Mesendoderm (in vitro differentiated cells): ENCODE data around the gene DMTF1.

Experiments used
- DNase-seq: peaks from one replicate; pipeline ENCODE4 v3.0.0; 2013
- H2AK5ac ChIP-seq: 2 replicates; pipeline ENCODE4 v1.6.1; 2013; ENCODE audit warnings: low read length, inconsistent platforms
- H2BK120ac ChIP-seq: 2 replicates; pipeline ENCODE4 v1.6.1; 2013; ENCODE audit warnings: low read depth, mild to moderate bottlenecking, low read length, moderate library complexity, mixed read lengths
- H2BK15ac ChIP-seq: replicated peaks from 2 replicates; pipeline ENCODE4 v1.6.1; 2013; ENCODE audit warnings: low read depth, mild to moderate bottlenecking, moderate library complexity
- H2BK5ac ChIP-seq: 2 replicates; pipeline ENCODE4 v1.6.1; 2013; ENCODE audit warnings: low read length, inconsistent platforms
- H3K18ac ChIP-seq: 2 replicates; pipeline ENCODE4 v1.6.1; 2013; ENCODE audit warnings: mild to moderate bottlenecking, low read length, mixed read lengths
- H3K23ac ChIP-seq: one replicate; pipeline ENCODE4 v1.6.1; 2013; ENCODE audit warnings: low read length
- H3K27ac ChIP-seq: 2 replicates; pipeline ENCODE4 v1.5.1; 2013; ENCODE audit warnings: low read depth, mild to moderate bottlenecking, inconsistent platforms, low read length, moderate library complexity
- H3K27me3 ChIP-seq: 2 replicates; pipeline ENCODE4 v1.6.1; 2013; ENCODE audit warnings: low read length, control low read depth, mild to moderate bottlenecking, inconsistent platforms; ENCODE audit not compliant: insufficient read depth, poor library complexity
- H3K36me3 ChIP-seq: 2 replicates; pipeline ENCODE4 v1.6.1; 2013; ENCODE audit warnings: low read length, inconsistent platforms; ENCODE audit not compliant: control insufficient read depth, insufficient read depth
- H3K4ac ChIP-seq: one replicate; pipeline ENCODE4 v1.6.1; 2013; ENCODE audit warnings: low read depth, mild to moderate bottlenecking, low read length, moderate library complexity
- H3K4me1 ChIP-seq: 2 replicates; pipeline ENCODE4 v1.6.1; 2013; ENCODE audit warnings: low read depth, low read length, inconsistent platforms; ENCODE audit not compliant: control insufficient read depth
- H3K4me2 ChIP-seq: 2 replicates; pipeline ENCODE4 v1.6.1; 2013; ENCODE audit warnings: low read length
- H3K4me3 ChIP-seq: 2 replicates; pipeline ENCODE4 v1.5.1; 2013; ENCODE audit warnings: mild to moderate bottlenecking, low read length
- H3K56ac ChIP-seq: one replicate; pipeline ENCODE4 v1.6.1; 2013; ENCODE audit warnings: low read length
- H3K79me1 ChIP-seq: 2 replicates; pipeline ENCODE4 v1.6.1; 2013; ENCODE audit warnings: low read length, inconsistent platforms
- H3K79me2 ChIP-seq: 2 replicates; pipeline ENCODE4 v1.6.1; 2013; ENCODE audit warnings: mild to moderate bottlenecking, low read length; ENCODE audit not compliant: control insufficient read depth, insufficient read depth
- H3K9ac ChIP-seq: 2 replicates; pipeline ENCODE4 v1.6.1; 2013; ENCODE audit warnings: low read length, inconsistent platforms
- H4K5ac ChIP-seq: one replicate; pipeline ENCODE4 v1.6.1; 2013; ENCODE audit warnings: low read length
- H4K8ac ChIP-seq: one replicate; pipeline ENCODE4 v1.6.1; 2013; ENCODE audit warnings: low read depth, mild to moderate bottlenecking, control low read depth, low read length, moderate library complexity
- WGBS: extraction: QIAGEN DNeasy Blood & Tissue Kit; methylation state at CpG from one replicate; pipeline ENCODE4 v1.1.7; 2013; ENCODE audit warnings: low lambda C conversion rate, missing lambda C conversion rate; ENCODE audit not compliant: insufficient coverage; ENCODE audit errors: extremely low coverage; 5-methylcytosine and 5-hydroxymethylcytosine counted together

Gene DMTF1

DNA sequence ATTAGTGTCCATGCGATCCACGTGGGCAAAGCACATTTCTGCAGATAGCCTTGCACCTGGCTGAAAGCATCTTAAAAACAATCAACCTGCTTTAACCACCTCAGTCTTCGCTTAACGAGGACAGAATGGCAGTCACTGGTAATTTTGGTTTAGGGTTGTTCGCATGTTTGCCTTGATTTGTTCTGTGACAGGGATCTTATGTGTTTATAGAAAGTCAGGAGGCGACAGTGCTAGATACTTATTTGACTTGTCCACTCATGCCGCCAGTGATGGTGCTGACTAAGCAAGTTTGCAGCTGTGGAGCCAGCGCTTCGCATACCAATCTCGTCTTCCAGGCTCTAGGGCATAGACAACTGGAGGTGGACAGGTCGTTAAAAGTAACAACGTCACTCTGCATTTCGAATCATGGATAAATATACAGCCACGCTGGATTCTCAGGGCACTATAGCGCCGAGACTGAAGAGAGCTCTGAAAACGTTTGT, 68.5 kb downstream of the DMTF1 start:
- H3K4me1 ChIP-seq = peaks cover 7% of the 10 kb centered on the region
- H3K27ac ChIP-seq = no peak overlapping the region
- peaks cover 2% of the 10 kb centered on the region for H3K27me3 ChIP-seq
- no peak overlapping the region for H3K4me3 ChIP-seq
- no peak overlapping the region for H2BK15ac ChIP-seq
- no peak overlapping the region for H2BK5ac ChIP-seq
- H3K4me2 ChIP-seq = peak overlapping the region; percentile 85
- H3K56ac ChIP-seq = no peak overlapping the region
- peak; percentile 18 for DNase-seq
- WGBS = no CpG with 5 or more reads among the region's 17 CpGs
- no peak overlapping the region for H4K8ac ChIP-seq
- no peak overlapping the region for H3K18ac ChIP-seq
- H3K23ac ChIP-seq = no peak overlapping the region
- no peak overlapping the region for H3K4ac ChIP-seq
- no peak overlapping the region for H4K5ac ChIP-seq
- peaks cover 11% of the 10 kb centered on the region for H3K79me1 ChIP-seq
- no peak overlapping the region for H2BK120ac ChIP-seq
- no peak overlapping the region for H2AK5ac ChIP-seq
- no peak overlapping the region for H3K9ac ChIP-seq
- no peaks in the 10 kb centered on the region for H3K36me3 ChIP-seq
- H3K79me2 ChIP-seq = peaks cover 34% of the 10 kb centered on the region

DNA sequence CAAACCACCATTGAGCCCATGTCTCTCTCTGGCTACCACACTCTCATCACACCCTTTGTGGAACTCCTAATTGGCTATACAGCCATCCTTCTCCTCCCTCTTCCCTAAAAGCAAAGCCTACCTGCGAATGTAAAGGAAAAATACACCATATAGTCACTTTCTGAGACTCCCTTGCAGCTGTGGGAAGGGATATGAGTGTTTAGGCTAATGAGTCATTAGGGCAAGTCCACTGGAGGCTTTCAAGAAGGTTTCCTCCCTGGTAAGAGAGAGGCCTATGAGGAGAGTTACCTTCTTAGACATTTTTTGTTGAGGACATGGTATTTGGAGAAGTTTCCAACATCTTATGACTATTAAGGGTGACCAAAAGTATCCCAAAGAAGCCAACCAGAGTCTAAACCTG, 71.4 kb downstream of the DMTF1 start:
- H2BK15ac ChIP-seq = no peak overlapping the region
- H2BK120ac ChIP-seq = no peak overlapping the region
- H4K8ac ChIP-seq = no peak overlapping the region
- no peak overlapping the region for H3K4me2 ChIP-seq
- H3K23ac ChIP-seq = no peak overlapping the region
- peaks cover 2% of the 10 kb centered on the region for H3K27me3 ChIP-seq
- no CpG with 5 or more reads among the region's 1 CpG for WGBS
- peaks cover 2% of the 10 kb centered on the region for H3K4me1 ChIP-seq
- no peaks in the 10 kb centered on the region for H3K36me3 ChIP-seq
- no peak for DNase-seq
- no peak overlapping the region for H4K5ac ChIP-seq
- peaks cover 14% of the 10 kb centered on the region for H3K79me2 ChIP-seq
- H3K27ac ChIP-seq = no peak overlapping the region
- no peak overlapping the region for H3K56ac ChIP-seq
- H3K79me1 ChIP-seq = peaks cover 1% of the 10 kb centered on the region
- no peak overlapping the region for H3K18ac ChIP-seq
- H3K4me3 ChIP-seq = no peak overlapping the region
- H2BK5ac ChIP-seq = no peak overlapping the region
- H3K4ac ChIP-seq = no peak overlapping the region
- H2AK5ac ChIP-seq = no peak overlapping the region
- H3K9ac ChIP-seq = no peak overlapping the region

DNA sequence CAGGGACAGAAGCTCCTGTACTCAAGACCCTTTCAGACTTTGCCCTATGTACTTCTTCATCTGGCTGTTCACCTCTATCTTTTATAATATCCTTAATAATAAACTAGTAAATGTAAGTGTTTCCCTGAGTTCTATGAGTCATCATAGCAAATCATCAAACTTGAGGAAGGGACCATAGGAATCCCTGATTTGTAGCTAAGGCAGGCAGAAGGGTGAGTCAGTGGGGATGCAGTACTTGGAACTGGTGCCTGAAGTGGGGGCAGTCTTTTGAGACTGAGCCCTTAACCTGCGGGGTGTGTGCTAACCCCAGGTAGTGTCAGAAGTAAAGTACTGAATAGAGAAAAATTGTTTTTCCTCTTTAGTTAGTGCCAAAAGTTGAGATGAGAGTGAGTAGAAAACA, 73.4 kb downstream of the DMTF1 start:
- Histone ChIP-seq H3K79me1 (no peaks in the 10 kb centered on the region), H3K4me3 (no peak overlapping the region), H3K23ac (no peak overlapping the region), H3K79me2 (no peaks in the 10 kb centered on the region), H3K18ac (no peak overlapping the region), H2BK5ac (no peak overlapping the region), H2BK120ac (no peak overlapping the region), H4K5ac (no peak overlapping the region), H2AK5ac (no peak overlapping the region), H3K4ac (no peak overlapping the region), H2BK15ac (no peak overlapping the region), H3K4me2 (no peak overlapping the region), H3K56ac (no peak overlapping the region), H3K36me3 (no peaks in the 10 kb centered on the region), H4K8ac (no peak overlapping the region), H3K27ac (no peak overlapping the region), H3K27me3 (peaks cover 2% of the 10 kb centered on the region), H3K4me1 (peaks cover 2% of the 10 kb centered on the region), H3K9ac (no peak overlapping the region)
- no CpG with 5 or more reads among the region's 1 CpG for WGBS
- DNase-seq = no peak

DNA sequence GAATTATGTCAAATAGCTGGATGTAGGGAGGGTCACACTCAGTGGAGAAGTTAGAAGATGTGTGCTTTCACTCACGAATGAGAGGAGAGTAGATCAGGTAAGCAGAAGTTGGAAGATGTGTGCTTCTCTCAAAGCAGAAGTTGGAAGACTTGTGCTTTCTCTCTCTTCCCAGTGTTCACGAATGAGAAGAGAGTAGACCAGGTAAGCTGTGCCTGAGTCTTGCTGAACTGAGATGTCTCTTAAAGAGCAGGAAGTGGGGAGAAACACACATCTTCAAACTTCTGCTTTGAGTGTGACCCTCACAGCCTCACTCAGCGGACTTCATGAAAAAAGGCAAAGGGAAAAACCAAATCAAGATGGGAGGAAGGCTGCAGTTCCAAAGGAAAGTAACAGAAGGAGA, 74.2 kb downstream of the DMTF1 start:
- Histone ChIP-seq H2BK5ac (no peak overlapping the region), H2BK15ac (no peak overlapping the region), H3K4me1 (no peaks in the 10 kb centered on the region), H4K8ac (no peak overlapping the region), H3K4me3 (no peak overlapping the region), H3K4me2 (no peak overlapping the region), H3K56ac (no peak overlapping the region), H3K27ac (no peak overlapping the region), H3K4ac (no peak overlapping the region), H3K23ac (no peak overlapping the region), H3K79me1 (no peaks in the 10 kb centered on the region), H3K18ac (no peak overlapping the region), H2BK120ac (no peak overlapping the region), H4K5ac (no peak overlapping the region), H2AK5ac (no peak overlapping the region), H3K27me3 (no peaks in the 10 kb centered on the region), H3K9ac (no peak overlapping the region), H3K36me3 (no peaks in the 10 kb centered on the region), H3K79me2 (no peaks in the 10 kb centered on the region)
- whole genome bisulfite sequencing = no CpG with 5 or more reads among the region's 3 CpGs
- no peak for DNase-seq

DNA sequence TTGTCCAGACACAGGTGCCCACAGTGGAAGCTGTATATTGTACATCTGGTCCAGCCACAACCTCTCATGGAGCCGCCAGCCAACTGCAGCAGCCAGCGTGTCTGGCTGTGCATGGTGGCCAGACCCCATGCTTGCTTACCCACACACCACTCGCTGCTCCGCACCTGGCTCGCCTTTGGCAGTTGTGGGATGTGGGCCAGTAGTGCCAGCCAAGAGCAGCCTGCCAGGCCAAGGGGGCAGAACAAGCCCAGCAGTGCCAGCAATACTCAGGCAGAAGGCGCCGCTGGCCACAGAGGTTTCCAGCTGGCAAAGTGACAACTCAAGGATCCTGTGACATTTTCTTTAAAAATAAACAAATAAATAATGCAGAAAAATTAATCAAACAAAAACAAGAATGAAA, 79.0 kb downstream of the DMTF1 start:
- Histone ChIP-seq H4K5ac (no peak overlapping the region), H2BK5ac (no peak overlapping the region), H3K18ac (no peak overlapping the region), H3K27me3 (no peaks in the 10 kb centered on the region), H4K8ac (no peak overlapping the region), H3K4me1 (no peaks in the 10 kb centered on the region), H3K9ac (no peak overlapping the region), H2BK120ac (no peak overlapping the region), H3K4ac (no peak overlapping the region), H3K4me2 (no peak overlapping the region), H2BK15ac (no peak overlapping the region), H3K56ac (no peak overlapping the region), H3K23ac (no peak overlapping the region), H3K36me3 (no peaks in the 10 kb centered on the region), H3K27ac (no peak overlapping the region), H3K79me2 (no peaks in the 10 kb centered on the region), H3K79me1 (no peaks in the 10 kb centered on the region), H2AK5ac (no peak overlapping the region), H3K4me3 (no peak overlapping the region)
- no peak for DNase-seq
- WGBS = no CpG with 5 or more reads among the region's 7 CpGs

DNA sequence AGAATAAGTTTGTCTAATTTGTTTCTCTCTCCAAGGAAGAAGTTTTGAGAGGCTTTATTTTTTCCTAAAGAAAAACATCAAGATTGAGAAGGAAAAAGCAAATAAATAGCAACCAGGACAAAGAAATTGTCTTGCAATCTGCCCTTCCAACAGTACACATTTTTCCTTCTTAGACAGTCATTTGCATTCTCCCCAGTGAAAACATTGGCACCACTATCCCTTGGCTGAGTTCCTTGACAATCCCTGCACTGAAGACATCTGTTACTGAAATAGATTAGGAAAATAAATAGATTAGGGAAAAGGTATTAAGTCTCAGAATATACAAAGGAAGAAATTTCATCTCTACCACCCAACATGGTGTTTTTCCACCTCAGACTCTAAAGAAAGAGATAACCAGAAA, 79.5 kb downstream of the DMTF1 start:
- Histone ChIP-seq H3K36me3 (no peaks in the 10 kb centered on the region), H2BK15ac (no peak overlapping the region), H4K5ac (no peak overlapping the region), H3K9ac (no peak overlapping the region), H3K79me1 (no peaks in the 10 kb centered on the region), H4K8ac (no peak overlapping the region), H3K23ac (no peak overlapping the region), H3K4ac (no peak overlapping the region), H3K79me2 (no peaks in the 10 kb centered on the region), H3K27me3 (no peaks in the 10 kb centered on the region), H2BK5ac (no peak overlapping the region), H2AK5ac (no peak overlapping the region), H3K4me2 (no peak overlapping the region), H3K4me3 (no peak overlapping the region), H3K56ac (no peak overlapping the region), H3K18ac (no peak overlapping the region), H3K4me1 (no peaks in the 10 kb centered on the region), H2BK120ac (no peak overlapping the region), H3K27ac (no peak overlapping the region)
- no peak for DNase-seq
